IgD-negative memory B cell (primary cell): Measurements from ENCODE around the gene PLXNB2. TPM values are rescaled to one million over a fixed set of nuclear protein-coding genes. Genes with fewer than 3 reads are reported as not detected.
"Not testable (repeated sequence)": the region's sequence is repeated elsewhere in the genome, so short reads cannot be mapped to it uniquely, and the experiment has no call there.

ENCODE experiments used
- H3K27ac Mint-ChIP-seq, 3 donors: one replicate each; pipeline ENCODE4 v1.8.0; 2020 to 2022; ENCODE audit warnings: mild to moderate bottlenecking in 3 of 3, mixed read lengths in 3 of 3, moderate library complexity in 1 of 3
- H3K27me3 Mint-ChIP-seq: one replicate; pipeline ENCODE4 v1.8.0; 2021; ENCODE audit warnings: mixed read lengths
- H3K36me3 Mint-ChIP-seq: one replicate; pipeline ENCODE4 v1.8.0; 2020; ENCODE audit warnings: mild to moderate bottlenecking, mixed read lengths
- H3K4me1 Mint-ChIP-seq, 3 donors: one replicate each; pipeline ENCODE4 v1.8.0; 2020 to 2022; ENCODE audit warnings: mixed read lengths in 3 of 3, mild to moderate bottlenecking in 1 of 3
- H3K4me3 Mint-ChIP-seq, 4 donors: one replicate each; pipeline ENCODE4 v1.8.0; 2020 to 2022; ENCODE audit warnings: mild to moderate bottlenecking in 4 of 4, mixed read lengths in 4 of 4, moderate library complexity in 3 of 4
- H3K9me3 Mint-ChIP-seq, 3 donors: one replicate each; pipeline ENCODE4 v1.8.0; 2020 to 2021; ENCODE audit warnings: mixed read lengths in 3 of 3, mild to moderate bottlenecking in 1 of 3
- polyA plus RNA-seq: library from polyadenylated mRNA; unstranded; fragments of 300-500 nt; fragmentation: Illumina TruSeq; gene quantifications from one replicate; pipeline ENCODE4 v1.2.3, GENCODE V29; 2021

Gene PLXNB2
- polyA plus RNA-seq, 1 donor from 2014 or later, result 2.7 TPM

- Mint-ChIP-seq H3K9me3 (peaks cover 0 to 1% (median 0%) of the 10 kb centered on the region in 3 donors), H3K4me3 (no peak overlapping the region), H3K27me3 (no peaks in the 10 kb centered on the region), H3K27ac (no peak overlapping the region), H3K36me3 (peaks cover 1% of the 10 kb centered on the region), H3K4me1 (peaks cover 14 to 18% (median 16%) of the 10 kb centered on the region in 3 donors)
Observed at GRCh38 chr22:50337262-50338041, 30.0 kb upstream of the PLXNB2 start.

GRCh38 chr22:50334433-50334832 is 27.0 kb upstream of the PLXNB2 start:
- not testable (repeated sequence) for H3K36me3 Mint-ChIP-seq, H3K27me3 Mint-ChIP-seq, H3K9me3 Mint-ChIP-seq
- H3K4me3 Mint-ChIP-seq, result peak overlapping the region in 3 of 4 donors; percentile 30 to 87 (median 85)
- peaks cover 19 to 21% (median 19%) of the 10 kb centered on the region in 3 donors for H3K4me1 Mint-ChIP-seq
- H3K27ac Mint-ChIP-seq, result peak overlapping the region; percentile 76 to 95 (median 88)

- peak overlapping the region; percentile 8 to 89 (median 42) for H3K4me3 Mint-ChIP-seq
Observed at GRCh38 chr22:50329236-50329635, 21.8 kb upstream of the PLXNB2 start.

GRCh38 chr22:50327711-50328019 is 20.2 kb upstream of the PLXNB2 start:
- Mint-ChIP-seq H3K4me3 (peak overlapping the region; percentile 85 to 94 (median 90)), H3K9me3 (no peaks in the 10 kb centered on the region), H3K27ac (peak overlapping the region in 2 of 3 donors; percentile 31 to 80), H3K36me3 (peaks cover 4% of the 10 kb centered on the region), H3K27me3 (peaks cover 8% of the 10 kb centered on the region), H3K4me1 (peaks cover 12 to 19% (median 19%) of the 10 kb centered on the region in 3 donors)

More at GRCh38 chr22:50329236-50329635, 21.8 kb upstream of the PLXNB2 start:
- Mint-ChIP-seq H3K36me3 (peaks cover 6% of the 10 kb centered on the region), H3K27ac (peak overlapping the region; percentile 33 to 55 (median 53)), H3K9me3 (peaks cover 0 to 1% (median 0%) of the 10 kb centered on the region in 3 donors), H3K27me3 (peaks cover 8% of the 10 kb centered on the region), H3K4me1 (peaks cover 20 to 26% (median 24%) of the 10 kb centered on the region in 3 donors)

- Mint-ChIP-seq H3K4me1 (peaks cover 12 to 19% (median 19%) of the 10 kb centered on the region in 3 donors), H3K9me3 (no peaks in the 10 kb centered on the region), H3K36me3 (peaks cover 4% of the 10 kb centered on the region), H3K4me3 (peak within 1 kb of the TSS; percentile 85 to 94 (median 90)), H3K27ac (peak within 1 kb of the TSS in 2 of 3 donors; percentile 31 to 80), H3K27me3 (peaks cover 8% of the 10 kb centered on the region)
Observed at GRCh38 chr22:50326956-50327710, 19.7 kb upstream of the PLXNB2 start, which contains the start of gene DENND6B. TSS of gene DENND6B (minus strand) at chr22:50327012. CDS start at chr22:50326988, 24 bp downstream.

- Mint-ChIP-seq H3K27me3 (peaks cover 8% of the 10 kb centered on the region), H3K27ac (peak overlapping the region in 1 of 3 donors; percentile 22), H3K36me3 (peaks cover 4% of the 10 kb centered on the region), H3K4me1 (peaks cover 12 to 19% (median 19%) of the 10 kb centered on the region in 3 donors), H3K9me3 (no peaks in the 10 kb centered on the region), H3K4me3 (peak overlapping the region; percentile 74 to 90 (median 83))
Observed at GRCh38 chr22:50326225-50326955, 18.9 kb upstream of the PLXNB2 start.

GRCh38 chr22:50325444-50326224 is 18.2 kb upstream of the PLXNB2 start:
- Mint-ChIP-seq H3K27ac (peak overlapping the region in 1 of 3 donors; percentile 22), H3K27me3 (peaks cover 8% of the 10 kb centered on the region), H3K4me1 (peaks cover 9 to 12% (median 12%) of the 10 kb centered on the region in 3 donors), H3K9me3 (no peaks in the 10 kb centered on the region), H3K4me3 (peak overlapping the region; percentile 74 to 90 (median 83)), H3K36me3 (peaks cover 4% of the 10 kb centered on the region)

GRCh38 chr22:50323900-50324299 is 16.5 kb upstream of the PLXNB2 start:
- Mint-ChIP-seq H3K36me3 (peaks cover 4% of the 10 kb centered on the region), H3K4me3 (peak overlapping the region in 2 of 4 donors; percentile 12 to 68), H3K27ac (no peak overlapping the region), H3K27me3 (peaks cover 7% of the 10 kb centered on the region), H3K4me1 (peaks cover 8 to 11% (median 9%) of the 10 kb centered on the region in 3 donors), H3K9me3 (no peaks in the 10 kb centered on the region)

GRCh38 chr22:50322382-50323104 is 15.1 kb upstream of the PLXNB2 start:
- H3K36me3 Mint-ChIP-seq, H3K27me3 Mint-ChIP-seq, H3K4me3 Mint-ChIP-seq, H3K27ac Mint-ChIP-seq, H3K9me3 Mint-ChIP-seq: not testable (repeated sequence)
- H3K4me1 Mint-ChIP-seq, result peaks cover 9 to 16% (median 14%) of the 10 kb centered on the region in 3 donors

- Mint-ChIP-seq H3K27ac (peak overlapping the region in 2 of 3 donors; percentile 24 to 51), H3K4me1 (peaks cover 3 to 11% (median 8%) of the 10 kb centered on the region in 3 donors)
Observed at GRCh38 chr22:50320671-50321325, 13.4 kb upstream of the PLXNB2 start.

GRCh38 chr22:50320116-50320515 is 12.7 kb upstream of the PLXNB2 start:
- Mint-ChIP-seq H3K27ac (peak overlapping the region in 2 of 3 donors; percentile 24 to 51), H3K9me3 (no peaks in the 10 kb centered on the region), H3K4me1 (peaks cover 6 to 11% (median 7%) of the 10 kb centered on the region in 3 donors), H3K27me3 (peaks cover 4% of the 10 kb centered on the region), H3K4me3 (peak overlapping the region in 1 of 4 donors; percentile 50), H3K36me3 (no peaks in the 10 kb centered on the region)

More at GRCh38 chr22:50320671-50321325, 13.4 kb upstream of the PLXNB2 start:
- Mint-ChIP-seq H3K36me3 (peaks cover 3% of the 10 kb centered on the region), H3K9me3 (no peaks in the 10 kb centered on the region), H3K4me3 (peak overlapping the region in 1 of 4 donors; percentile 50), H3K27me3 (peaks cover 4% of the 10 kb centered on the region)

- Mint-ChIP-seq H3K27me3 (no peaks in the 10 kb centered on the region), H3K4me1 (peaks cover 8 to 15% (median 10%) of the 10 kb centered on the region in 3 donors), H3K4me3 (no peak overlapping the region), H3K9me3 (no peaks in the 10 kb centered on the region), H3K27ac (no peak overlapping the region), H3K36me3 (no peaks in the 10 kb centered on the region)
Observed at GRCh38 chr22:50319503-50319951, 12.1 kb upstream of the PLXNB2 start.
